HG02943 (cell line): ENCODE results near the gene ETS1.

ENCODE experiments used
- ATAC-seq: cut with Tn5 transposase; IDR thresholded peaks from one replicate; pipeline ENCODE4 v1.9.1; 2021; ENCODE audit warnings: mild to moderate bottlenecking, low read depth, moderate library complexity; ENCODE audit not compliant: unreplicated experiment

ETS1 gene

GRCh38 chr11:128596250-128596649 lies 8.9 kb upstream of the ETS1 start:
- ATAC-seq: no peak

- no peak for ATAC-seq
Measured at GRCh38 chr11:128595775-128596174, 8.4 kb upstream of the ETS1 start.

- no peak for ATAC-seq
Measured at GRCh38 chr11:128595221-128595620, 7.9 kb upstream of the ETS1 start.

- ATAC-seq: no peak
Measured at GRCh38 chr11:128594226-128594625, 6.9 kb upstream of the ETS1 start.

- no peak for ATAC-seq
Measured at GRCh38 chr11:128593281-128593680, 5.9 kb upstream of the ETS1 start.

GRCh38 chr11:128592454-128592853 lies 5.1 kb upstream of the ETS1 start:
- ATAC-seq: no peak

GRCh38 chr11:128590587-128590986 lies 3.2 kb upstream of the ETS1 start:
- ATAC-seq: no peak

GRCh38 chr11:128589998-128590397 lies 2.6 kb upstream of the ETS1 start:
- no peak for ATAC-seq

- ATAC-seq: no peak
Measured at GRCh38 chr11:128588093-128588492, 735 bp upstream of the ETS1 start.

- ATAC-seq: no peak
Measured at GRCh38 chr11:128586689-128587088, 669 bp downstream of the ETS1 start.

- ATAC-seq: no peak
Measured at GRCh38 chr11:128585498-128586238, 1.7 kb downstream of the ETS1 start.

- ATAC-seq: no peak
Measured at GRCh38 chr11:128584253-128584652, 3.1 kb downstream of the ETS1 start.

- no peak for ATAC-seq
Measured at GRCh38 chr11:128582496-128583366, 4.6 kb downstream of the ETS1 start.

GRCh38 chr11:128581561-128582272 lies 5.6 kb downstream of the ETS1 start:
- ATAC-seq: no peak

GRCh38 chr11:128580612-128581011 lies 6.7 kb downstream of the ETS1 start:
- no peak for ATAC-seq

GRCh38 chr11:128579798-128580504 lies 7.4 kb downstream of the ETS1 start:
- ATAC-seq: no peak

- ATAC-seq: no peak
Measured at GRCh38 chr11:128576555-128576954, 10.8 kb downstream of the ETS1 start.

- no peak for ATAC-seq
Measured at GRCh38 chr11:128575961-128576350, 11.4 kb downstream of the ETS1 start.

- ATAC-seq: no peak
Measured at GRCh38 chr11:128575174-128575960, 12.0 kb downstream of the ETS1 start.

GRCh38 chr11:128574576-128575011 lies 12.8 kb downstream of the ETS1 start:
- ATAC-seq: no peak
